GM23248 (cell line): ENCODE data around the gene ACTN1. TPM values are rescaled to one million over a fixed set of nuclear protein-coding genes. Genes with fewer than 3 reads are reported as not detected.

Source experiments
- DNase-seq: peaks from one replicate; pipeline ENCODE4 v3.0.0-alpha.2; 2015
- H2AFZ ChIP-seq: fragments of 200-600 bp; sonication (generic); 2 replicates; pipeline ENCODE4 v1.6.1; 2016; ENCODE audit warnings: antibody characterized with exemption
- H3F3A ChIP-seq: fragments of 200-600 bp; sonication (generic); 2 replicates; pipeline ENCODE4 v1.6.1; 2016; ENCODE audit warnings: mild to moderate bottlenecking, antibody characterized with exemption, mixed run types; ENCODE audit not compliant: insufficient read depth
- H3K27ac ChIP-seq: fragments of 200-600 bp; sonication (generic); 2 replicates; pipeline ENCODE4 v1.5.1; 2016; ENCODE audit warnings: mild to moderate bottlenecking
- H3K27me3 ChIP-seq: fragments of 200-600 bp; sonication (generic); replicated peaks from 2 replicates; pipeline ENCODE4 v1.6.1; 2016; ENCODE audit warnings: mild to moderate bottlenecking; ENCODE audit not compliant: insufficient read depth
- H3K36me3 ChIP-seq: fragments of 200-600 bp; sonication (generic); 2 replicates; pipeline ENCODE4 v1.6.1; 2016; ENCODE audit warnings: low read depth, mild to moderate bottlenecking
- H3K4me1 ChIP-seq: fragments of 200-600 bp; sonication (generic); 2 replicates; pipeline ENCODE4 v1.6.1; 2016; ENCODE audit warnings: mild to moderate bottlenecking; ENCODE audit not compliant: insufficient read depth
- H3K4me2 ChIP-seq: fragments of 200-600 bp; sonication (generic); one replicate; pipeline ENCODE4 v1.6.1; 2016; ENCODE audit warnings: mild to moderate bottlenecking; ENCODE audit not compliant: unreplicated experiment
- H3K4me3 ChIP-seq: fragments of 200-600 bp; sonication (generic); 2 replicates; pipeline ENCODE4 v1.5.1; 2016; ENCODE audit warnings: mild to moderate bottlenecking
- H3K79me2 ChIP-seq: fragments of 200-600 bp; sonication (generic); 2 replicates; pipeline ENCODE4 v1.6.1; 2016; ENCODE audit warnings: mild to moderate bottlenecking; ENCODE audit not compliant: insufficient read depth
- H3K9ac ChIP-seq: fragments of 200-600 bp; sonication (generic); 2 replicates; pipeline ENCODE4 v1.6.1; 2016; ENCODE audit warnings: mild to moderate bottlenecking
- H3K9me2 ChIP-seq: fragments of 200-600 bp; sonication (generic); 2 replicates; pipeline ENCODE4 v1.6.1; 2016; ENCODE audit warnings: mixed run types, mild to moderate bottlenecking, moderate library complexity; ENCODE audit not compliant: insufficient read depth
- H3K9me3 ChIP-seq: fragments of 200-600 bp; sonication (generic); one replicate; pipeline ENCODE4 v1.6.1; 2017; ENCODE audit warnings: low read depth
- H4K20me1 ChIP-seq: fragments of 200-600 bp; sonication (generic); 2 replicates; pipeline ENCODE4 v1.6.0; 2016; ENCODE audit not compliant: insufficient read depth
- EZH2 ChIP-seq: fragments of 200-600 bp; sonication (generic); IDR thresholded peaks from 2 replicates; pipeline ENCODE4 v1.6.1; 2018; ENCODE audit warnings: antibody characterized with exemption, mild to moderate bottlenecking; ENCODE audit not compliant: insufficient read depth, poor library complexity, severe bottlenecking
- EZH2phosphoT487 ChIP-seq: fragments of 200-600 bp; sonication (generic); IDR thresholded peaks from 2 replicates; pipeline ENCODE4 v1.6.1; 2018; ENCODE audit warnings: antibody characterized with exemption, moderate library complexity, mild to moderate bottlenecking, low read depth; ENCODE audit not compliant: insufficient read depth
- WGBS, 2 experiments: methylation state at CpG; one replicate each; pipeline ENCODE4 v1.1.6; 2015 to 2017; ENCODE audit warnings: low lambda C conversion rate in 2 of 2, low coverage in 1 of 2; ENCODE audit errors: missing lambda C conversion rate in 2 of 2; 5-methylcytosine and 5-hydroxymethylcytosine counted together
- in situ Hi-C: fragments of 300-500 bp; cut with MboI; formaldehyde crosslinking; loops from 2 replicates; pipeline ENCODE4 v1.15.0; 2020
- polyA plus RNA-seq: library from polyadenylated mRNA; unstranded; fragments of >200 nt; fragmentation: Nextera tagmentation; extraction: Ambion mirVana; gene quantifications from 2 replicates; pipeline ENCODE4 v1.2.1, GENCODE V29; 2016
- total RNA-seq: library from RNA; depleted of rRNA; stranded (reverse); fragments of >200 nt; shearing (Covaris generic); gene quantifications from 2 replicates; pipeline ENCODE4 v1.2.3, GENCODE V29; 2014

The ACTN1 gene
- total and polyA plus RNA-seq, 2 experiments from 2014 or later, result 403 to 597 TPM

DNA sequence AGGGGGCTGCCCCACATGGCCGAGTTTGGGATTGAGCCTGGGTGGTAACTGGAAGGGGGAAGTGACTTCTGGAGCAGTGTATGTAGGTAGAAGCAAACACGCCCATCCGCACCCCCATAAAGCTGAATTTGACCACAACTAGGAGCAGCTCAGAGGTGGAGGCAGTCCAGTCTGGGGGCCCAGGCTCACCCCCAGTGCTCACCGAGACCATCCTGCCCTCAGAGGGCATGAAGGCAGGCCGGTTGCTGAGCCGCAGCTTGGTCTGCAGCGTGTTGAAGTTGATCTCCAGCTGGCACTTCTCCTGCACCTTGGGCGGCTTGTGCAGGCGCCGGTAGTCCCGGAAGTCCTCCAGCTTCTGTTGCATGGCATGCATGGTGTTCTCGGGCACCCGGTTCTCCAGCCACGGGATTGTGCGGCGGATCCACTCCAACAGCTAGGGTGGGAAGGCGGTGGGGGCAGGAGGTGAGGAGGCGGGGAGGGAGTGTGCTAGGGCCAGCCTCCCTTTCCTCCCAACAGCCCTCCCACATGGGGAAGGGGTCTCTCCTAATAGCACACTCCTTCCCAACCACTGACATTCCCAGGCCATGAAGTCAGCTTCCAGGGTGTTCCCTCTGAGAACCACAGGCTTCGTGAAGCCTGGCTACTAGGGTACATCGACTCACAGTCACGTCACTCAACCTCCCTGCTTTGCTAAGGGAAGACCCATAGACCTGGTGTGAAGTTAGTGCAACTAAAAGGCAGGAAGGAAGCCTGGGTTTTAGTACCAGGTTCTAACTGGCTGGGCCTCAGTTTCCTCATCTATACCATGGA, 87.0 kb downstream of the ACTN1 start:
- no peaks in the 10 kb centered on the region for H4K20me1 ChIP-seq
- H3K4me3 ChIP-seq, result no peak overlapping the region
- no peaks in the 10 kb centered on the region for H3K9me2 ChIP-seq
- H3K27me3 ChIP-seq, result no peaks in the 10 kb centered on the region
- peaks cover 70% of the 10 kb centered on the region for H3F3A ChIP-seq
- no peak overlapping the region for H3K4me2 ChIP-seq
- H3K4me1 ChIP-seq, result 0 out of 2 replicates have a peak, but pooled peaks cover 3% of the 10 kb centered on the region
- H3K27ac ChIP-seq, result peak overlapping the region; percentile 7
- 88 to 92% methylated on average over 18 to 21 of the region's 21 CpGs for WGBS, 2 experiments
- H3K36me3 ChIP-seq, result peaks cover 82% of the 10 kb centered on the region
- peaks cover 87% of the 10 kb centered on the region for H3K79me2 ChIP-seq
- DNase-seq, result peak; percentile 71
- H3K9ac ChIP-seq, result no peak overlapping the region
- in situ Hi-C loops, result no loop called here
- TF ChIP-seq EZH2 (no peak), EZH2phosphoT487 (no peak)
- H2AFZ ChIP-seq, result no peak overlapping the region
- no peaks in the 10 kb centered on the region for H3K9me3 ChIP-seq

DNA sequence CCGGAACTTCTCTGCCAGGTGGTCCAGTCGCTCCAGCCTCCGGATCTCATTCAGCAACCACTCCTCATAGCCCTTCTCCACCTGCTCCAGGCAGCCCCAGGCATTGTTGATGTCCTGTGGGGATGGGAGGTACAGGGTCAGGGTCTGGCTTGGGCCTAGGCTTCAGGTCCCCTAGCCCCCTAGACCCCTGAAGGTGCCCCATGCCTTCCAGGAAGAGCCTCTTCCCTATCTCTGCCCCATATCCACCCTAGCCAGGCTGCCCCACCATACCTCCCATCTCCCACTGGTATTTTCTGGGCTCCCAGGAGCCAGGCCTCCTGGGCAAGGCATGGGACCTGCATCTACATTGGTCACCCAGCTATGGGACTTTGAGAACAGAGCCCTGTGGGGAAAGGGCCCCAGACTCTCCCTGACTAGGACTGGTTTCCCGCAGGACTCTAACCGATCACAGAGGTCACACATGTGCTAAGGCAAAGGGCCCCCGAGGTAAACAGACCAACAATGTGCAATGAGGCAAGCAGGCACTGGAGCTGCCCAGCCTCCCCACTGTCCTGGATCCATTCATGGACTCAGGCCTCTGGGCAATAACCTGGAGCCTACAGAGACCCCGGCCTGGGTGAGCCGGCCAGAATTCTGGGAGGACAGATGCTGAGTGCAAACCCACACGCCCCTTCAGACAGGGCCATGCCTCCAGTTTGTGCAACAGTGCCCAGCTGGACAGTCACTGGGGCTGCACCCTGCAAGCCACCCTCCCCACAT, 88.8 kb downstream of the ACTN1 start:
- Histone ChIP-seq H3K79me2 (peaks cover 92% of the 10 kb centered on the region), H3K9me2 (no peaks in the 10 kb centered on the region), H3K4me1 (peaks cover 5% of the 10 kb centered on the region; the same call in 1 of the 2 replicates), H3K4me2 (no peak overlapping the region), H3K36me3 (peaks cover 85% of the 10 kb centered on the region), H3K27ac (0 out of 2 replicates have a peak overlapping the region, but pooled peaks have one; percentile 7), H2AFZ (no peak overlapping the region), H3K27me3 (no peaks in the 10 kb centered on the region), H4K20me1 (no peaks in the 10 kb centered on the region), H3F3A (peaks cover 70% of the 10 kb centered on the region), H3K4me3 (no peak overlapping the region), H3K9ac (no peak overlapping the region), H3K9me3 (no peaks in the 10 kb centered on the region)
- in situ Hi-C loops, result no loop called here
- no peak for DNase-seq
- no peak for TF ChIP-seq EZH2phosphoT487
- TF ChIP-seq EZH2, result no peak
- WGBS, 2 experiments, result 80 to 83% methylated on average over 9 of the region's 9 CpGs

GRCh38 chr14:68888883-68889282, 90.2 kb downstream of the ACTN1 start:
- Histone ChIP-seq H3K27ac (0 out of 2 replicates have a peak overlapping the region, but pooled peaks have one; percentile 19), H4K20me1 (no peaks in the 10 kb centered on the region), H3K4me2 (no peak overlapping the region), H3K4me3 (no peak overlapping the region), H2AFZ (no peak overlapping the region), H3K36me3 (peaks cover 86% of the 10 kb centered on the region), H3F3A (peaks cover 76% of the 10 kb centered on the region), H3K4me1 (peaks cover 15% of the 10 kb centered on the region), H3K27me3 (no peaks in the 10 kb centered on the region), H3K9me2 (no peaks in the 10 kb centered on the region), H3K9me3 (no peaks in the 10 kb centered on the region), H3K9ac (no peak overlapping the region), H3K79me2 (peaks cover 89% of the 10 kb centered on the region)
- in situ Hi-C loops, result no loop called here
- DNase-seq, result no peak
- WGBS, 2 experiments, result 96% methylated on average over 8 of the region's 8 CpGs
- no peak for TF ChIP-seq EZH2
- TF ChIP-seq EZH2phosphoT487, result no peak

DNA sequence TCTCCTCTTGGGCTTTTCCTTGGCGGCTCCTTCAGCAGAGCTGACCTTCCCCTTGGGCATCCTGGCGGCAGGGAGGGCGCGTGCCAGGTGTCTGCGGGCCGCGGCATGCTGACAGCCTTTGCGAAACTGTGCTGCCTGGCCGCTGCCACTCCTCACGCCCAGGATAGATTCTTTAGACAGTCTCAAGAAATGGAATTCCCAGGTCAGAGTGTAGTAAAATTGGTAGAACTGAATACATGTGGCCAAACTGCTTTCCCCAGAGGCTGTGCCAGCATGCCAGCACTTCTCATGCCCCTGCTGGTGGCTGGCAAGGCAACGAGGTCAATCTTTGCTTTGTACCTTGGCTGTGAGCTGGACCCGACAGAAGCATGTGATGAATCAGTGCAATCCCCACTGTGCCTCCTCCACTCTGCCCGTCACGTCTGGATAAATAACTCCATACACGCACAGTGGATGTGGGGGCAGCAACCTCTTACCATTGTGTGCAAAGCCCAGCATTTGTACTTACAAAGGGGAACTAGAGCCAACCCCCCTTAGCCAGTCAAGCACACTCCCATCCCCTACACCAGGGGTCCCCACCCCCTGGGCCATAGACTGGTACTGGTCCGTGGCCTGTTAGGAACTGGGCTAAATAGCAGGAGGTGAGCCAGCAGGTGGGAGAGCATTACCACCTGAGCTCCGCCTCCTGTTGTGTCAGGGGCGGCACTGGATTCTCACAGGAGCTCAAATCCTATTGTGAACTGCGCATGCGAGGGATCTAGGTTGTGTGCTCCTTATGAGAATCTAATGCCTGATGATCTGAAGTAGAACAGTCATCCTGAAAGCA, 90.9 kb downstream of the ACTN1 start:
- Histone ChIP-seq H3K4me2 (no peak overlapping the region), H3K9me3 (no peaks in the 10 kb centered on the region), H3K27ac (peak overlapping the region; percentile 19; the same call in 1 of the 2 replicates), H3K9ac (no peak overlapping the region), H3K4me1 (peaks cover 18% of the 10 kb centered on the region), H3K9me2 (no peaks in the 10 kb centered on the region), H3K27me3 (no peaks in the 10 kb centered on the region), H3F3A (peaks cover 76% of the 10 kb centered on the region), H4K20me1 (no peaks in the 10 kb centered on the region), H3K79me2 (peaks cover 89% of the 10 kb centered on the region), H3K4me3 (no peak overlapping the region), H2AFZ (no peak overlapping the region), H3K36me3 (peaks cover 86% of the 10 kb centered on the region)
- in situ Hi-C loops, result no loop called here
- no peak for DNase-seq
- TF ChIP-seq EZH2phosphoT487 (no peak), EZH2 (no peak)
- 89 to 91% methylated on average over 20 of the region's 20 CpGs for WGBS, 2 experiments
